Suppressor macrophage treated with lipopolysaccharide for 4 hours (primary cell): Measurements from ENCODE around the gene PLSCR1.
A peak's percentile ranks its signal among the peaks of the same experiment; 100 is the strongest.
"Not testable (repeated sequence)": the region's sequence is repeated elsewhere in the genome, so short reads cannot be mapped to it uniquely, and the experiment has no call there.

Experiments used
- DNase-seq: peaks from one replicate; pipeline ENCODE4 v3.0.0-alpha.2; 2020

PLSCR1 gene

GRCh38 chr3:146547235-146547835 lies 2.9 kb upstream of the PLSCR1 start:
- DNase-seq, result no peak

- DNase-seq, result no peak
These were observed 2.1 kb upstream of the PLSCR1 start for GRCh38 chr3:146546366-146546965.

DNA sequence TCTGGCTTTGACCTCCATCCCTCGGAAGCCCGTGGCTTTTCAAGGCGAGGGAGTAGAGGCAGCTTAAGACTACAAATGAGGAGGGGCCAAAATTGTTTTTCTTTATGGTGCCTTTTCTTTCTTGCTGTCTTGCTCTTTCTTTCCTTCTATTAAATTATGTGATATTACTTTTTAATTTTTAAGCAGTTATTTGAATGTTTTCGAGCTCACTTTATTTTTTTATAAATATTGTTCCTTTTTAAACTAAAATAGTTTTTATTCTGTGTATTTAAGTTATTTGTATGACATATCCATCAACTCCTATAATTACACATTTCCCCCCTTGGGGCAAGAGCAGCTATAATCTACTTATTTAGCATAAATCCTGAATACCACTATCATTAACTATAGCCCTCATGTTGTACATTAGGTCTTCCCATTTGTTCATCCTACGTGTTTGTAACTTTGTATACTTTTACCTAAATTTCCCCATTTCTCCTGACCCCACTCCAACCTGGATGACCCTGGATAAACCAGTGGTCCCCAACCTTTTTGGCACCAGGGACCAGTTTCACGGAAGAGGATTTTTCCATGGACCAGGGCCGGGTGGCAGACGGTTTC lies 622 bp upstream of the PLSCR1 start:
- no peak for DNase-seq

DNA sequence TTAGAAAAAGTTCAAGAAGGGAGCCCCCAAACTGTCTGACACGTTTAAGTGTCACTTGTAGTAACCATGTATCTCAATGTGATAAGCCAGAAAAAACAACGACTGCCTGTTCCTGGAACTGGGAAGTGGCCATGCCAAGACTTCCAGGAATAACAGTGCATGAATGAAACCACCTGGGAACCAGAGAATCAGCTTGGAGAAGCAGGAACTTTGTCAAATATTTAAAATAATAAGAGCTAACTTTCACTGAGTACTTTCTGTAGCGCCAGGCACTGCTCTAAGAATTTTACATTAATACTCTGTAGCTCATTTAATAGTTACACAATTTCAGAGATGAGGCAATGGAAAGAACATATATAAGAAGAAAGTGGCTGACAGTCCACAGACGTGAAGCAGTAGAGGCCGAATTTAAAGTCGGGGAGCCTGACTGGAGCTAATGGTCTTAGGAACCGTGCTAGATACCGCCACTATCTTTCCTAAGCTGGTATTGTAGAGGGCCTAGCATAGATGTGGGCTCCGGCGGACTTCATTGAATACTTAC lies 876 bp downstream of the PLSCR1 start:
- DNase-seq, result peak; percentile 61

- DNase-seq, result peak; percentile 64
These were observed 1.4 kb downstream of the PLSCR1 start for GRCh38 chr3:146542978-146543377.

DNA sequence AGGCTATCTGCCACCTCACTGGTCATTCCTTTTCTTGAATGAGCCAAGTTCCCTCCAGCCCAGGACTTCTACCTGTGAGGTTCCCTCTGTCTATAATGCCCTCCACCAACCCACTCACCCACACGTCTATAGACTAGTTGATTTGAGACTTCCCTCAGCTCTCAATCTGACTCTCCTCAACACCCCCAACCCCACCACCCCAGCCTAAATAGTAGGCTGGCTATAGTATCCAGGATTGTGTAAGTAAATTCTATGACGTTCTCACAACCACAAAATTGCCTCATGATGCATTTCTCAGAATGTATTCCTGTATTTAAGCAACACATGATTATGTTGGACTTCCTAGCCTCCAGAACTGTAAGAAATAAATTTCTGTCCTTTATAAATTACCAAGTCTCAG lies 2.2 kb downstream of the PLSCR1 start:
- DNase-seq, result peak; percentile 94

GRCh38 chr3:146540978-146541377 lies 3.4 kb downstream of the PLSCR1 start:
- DNase-seq, result no peak

- DNase-seq, result peak; percentile 80
These were observed 4.2 kb downstream of the PLSCR1 start for GRCh38 chr3:146540236-146540635.

- no peak for DNase-seq
These were observed 5.1 kb downstream of the PLSCR1 start for GRCh38 chr3:146539315-146539714.

- no peak for DNase-seq
These were observed 6.8 kb downstream of the PLSCR1 start for GRCh38 chr3:146537603-146538002.

GRCh38 chr3:146536681-146537080 lies 7.7 kb downstream of the PLSCR1 start:
- no peak for DNase-seq

DNA sequence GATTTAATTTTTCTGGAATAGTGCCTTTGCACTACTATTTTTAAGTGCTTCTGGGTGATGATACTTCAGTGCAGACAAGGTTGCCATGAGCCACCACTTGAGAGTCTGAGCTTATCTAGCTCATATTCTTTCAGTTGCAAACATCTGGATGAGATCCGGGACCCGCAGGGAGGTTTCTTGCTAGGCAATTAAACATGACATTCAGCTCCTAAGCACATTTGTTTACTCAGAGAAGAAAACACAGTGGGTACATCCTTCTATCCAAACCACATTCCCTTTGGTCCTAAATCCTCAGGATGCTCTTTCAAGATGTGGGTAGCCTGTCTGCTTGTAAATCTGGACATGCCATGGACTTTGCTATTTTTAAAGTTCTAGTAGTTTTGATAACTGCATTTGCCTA lies 12.0 kb downstream of the PLSCR1 start:
- no peak for DNase-seq

GRCh38 chr3:146530609-146531008 lies 13.8 kb downstream of the PLSCR1 start:
- DNase-seq, result no peak

DNA sequence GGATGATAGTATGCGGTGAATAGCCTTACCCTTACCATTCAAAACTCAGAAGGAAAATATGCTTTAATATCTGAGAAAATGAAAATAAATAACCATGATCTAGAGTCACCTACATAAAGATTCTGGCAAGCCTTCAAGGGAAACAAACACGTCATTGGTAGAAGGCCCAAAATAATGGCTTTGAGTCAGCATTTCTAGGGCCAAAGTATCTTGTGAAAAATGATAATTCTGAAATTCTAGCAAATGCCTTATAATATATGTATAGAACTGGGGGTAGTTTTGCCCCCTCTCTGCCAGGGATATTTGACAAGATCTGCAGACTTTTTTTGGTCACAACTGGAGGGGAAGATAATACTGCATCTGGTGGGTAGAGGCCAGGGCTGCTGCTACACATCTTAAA lies 15.4 kb downstream of the PLSCR1 start:
- no peak for DNase-seq

GRCh38 chr3:146524961-146525360 lies 19.4 kb downstream of the PLSCR1 start:
- no peak for DNase-seq

DNA sequence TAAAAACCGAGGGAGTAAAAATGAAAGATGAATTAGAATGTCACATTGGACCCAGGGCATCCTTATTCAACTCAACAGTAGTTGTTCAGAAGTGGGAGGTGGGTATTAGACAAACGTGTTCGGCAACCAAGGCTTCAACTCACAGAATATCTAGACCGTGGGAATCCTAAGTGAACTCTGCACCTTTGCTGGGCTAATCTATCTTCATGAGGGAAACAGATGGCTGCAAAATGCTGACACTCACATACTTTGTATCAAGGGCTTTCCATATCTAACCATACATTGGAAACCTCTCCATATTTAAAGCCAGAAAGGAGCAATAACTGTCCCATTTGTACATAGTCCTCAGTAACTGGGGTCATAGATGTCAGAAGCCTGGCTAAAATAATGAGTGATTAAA lies 20.9 kb downstream of the PLSCR1 start:
- DNase-seq, result no peak

DNA sequence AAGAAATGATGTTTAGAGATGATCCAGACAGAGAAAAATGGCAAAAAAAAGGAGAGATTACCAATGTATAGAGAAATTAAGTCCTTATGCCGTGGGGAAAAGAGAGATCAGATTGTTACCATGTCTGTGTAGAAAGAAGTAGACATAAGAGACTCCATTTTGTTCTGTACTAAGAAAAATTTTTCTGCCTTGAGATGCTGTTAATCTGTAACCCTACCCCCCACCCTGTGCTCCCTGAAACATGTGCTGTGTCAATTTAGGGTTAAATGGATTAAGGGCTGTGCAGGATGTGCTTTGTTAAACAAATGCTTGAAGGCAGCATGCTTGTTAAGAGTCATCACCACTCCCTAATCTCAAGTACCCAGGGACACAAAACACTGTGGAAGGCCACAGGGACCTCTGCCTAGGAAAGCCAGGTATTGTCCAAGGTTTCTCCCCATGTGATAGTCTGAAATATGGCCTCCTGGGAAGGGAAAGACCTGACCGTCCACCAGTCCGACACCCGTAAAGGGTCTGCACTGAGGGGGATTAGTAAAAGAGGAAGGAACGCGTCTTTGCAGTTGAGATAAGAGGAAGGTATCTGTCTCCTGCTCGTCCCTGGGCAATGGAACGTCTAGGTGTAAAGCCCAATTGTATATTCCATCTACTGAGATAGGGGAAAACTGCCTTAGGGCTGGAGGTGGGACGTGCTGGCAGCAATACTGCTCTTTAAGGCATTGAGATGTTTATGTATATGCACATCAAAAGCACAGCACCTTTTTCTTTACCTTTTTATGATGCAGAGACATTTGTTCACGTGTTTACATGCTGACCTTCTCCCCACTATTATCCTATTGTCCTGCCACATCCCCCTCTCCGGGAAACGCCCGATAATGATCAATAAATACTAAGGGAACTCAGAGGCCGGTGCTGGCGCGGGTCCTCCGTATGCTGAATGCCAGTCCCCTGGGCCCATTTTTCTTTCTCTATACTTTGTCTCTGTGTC lies 21.9 kb downstream of the PLSCR1 start:
- not testable (repeated sequence) for DNase-seq

DNA sequence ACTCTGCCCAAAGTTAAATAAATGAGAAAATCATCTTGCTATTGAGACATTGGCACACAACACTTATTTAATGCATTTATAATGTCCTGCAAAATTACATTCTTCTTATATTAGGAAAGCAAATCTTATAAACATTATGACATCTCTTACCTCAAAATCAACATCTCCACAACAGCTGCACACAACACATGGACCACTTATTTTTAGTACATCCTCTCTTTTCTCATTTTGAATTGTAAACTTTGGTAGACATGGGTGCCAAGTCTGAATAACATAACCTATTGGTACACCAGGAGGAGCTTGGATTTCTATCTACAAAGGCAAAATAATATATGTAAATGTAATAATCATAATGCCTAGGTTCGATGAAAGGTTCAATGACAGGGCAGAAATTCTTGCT lies 23.0 kb downstream of the PLSCR1 start:
- DNase-seq, result no peak

GRCh38 chr3:146519810-146520209 lies 24.6 kb downstream of the PLSCR1 start:
- no peak for DNase-seq

GRCh38 chr3:146517684-146518435 lies 26.5 kb downstream of the PLSCR1 start:
- DNase-seq, result no peak

GRCh38 chr3:146513386-146514051 lies 30.9 kb downstream of the PLSCR1 start:
- no peak for DNase-seq
